C1 segment of cervical spinal cord (tissue), 14 donors: ENCODE results near the gene DAP3.
"Not testable (repeated sequence)": the region's sequence is repeated elsewhere in the genome, so short reads cannot be mapped to it uniquely, and the experiment has no call there.

Experiments used
- DNase-seq, 14 donors: peaks; one replicate each; lab custom pipeline; 2025; lab: John Stamatoyannopoulos, UW

DAP3 gene

DNA sequence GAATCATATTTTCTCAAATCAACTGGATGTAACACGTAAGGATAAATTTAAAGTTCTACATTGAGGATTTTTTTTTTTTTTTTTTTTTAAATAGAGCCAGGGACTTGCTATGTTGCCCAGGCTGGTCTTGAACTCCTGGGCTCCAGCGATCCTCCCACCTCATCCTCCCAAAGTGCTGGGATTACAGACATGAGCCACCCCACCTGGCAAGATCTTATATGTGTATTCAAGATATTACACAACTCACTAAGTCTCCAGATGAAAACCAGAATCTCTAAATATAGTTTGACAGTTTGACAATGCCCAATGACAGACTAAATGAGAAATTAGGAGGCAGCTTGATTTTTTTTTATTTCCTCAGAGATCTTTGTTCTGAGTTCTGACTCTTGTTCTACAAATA is 7.1 kb upstream of the DAP3 start:
- no peak for DNase-seq

DNA sequence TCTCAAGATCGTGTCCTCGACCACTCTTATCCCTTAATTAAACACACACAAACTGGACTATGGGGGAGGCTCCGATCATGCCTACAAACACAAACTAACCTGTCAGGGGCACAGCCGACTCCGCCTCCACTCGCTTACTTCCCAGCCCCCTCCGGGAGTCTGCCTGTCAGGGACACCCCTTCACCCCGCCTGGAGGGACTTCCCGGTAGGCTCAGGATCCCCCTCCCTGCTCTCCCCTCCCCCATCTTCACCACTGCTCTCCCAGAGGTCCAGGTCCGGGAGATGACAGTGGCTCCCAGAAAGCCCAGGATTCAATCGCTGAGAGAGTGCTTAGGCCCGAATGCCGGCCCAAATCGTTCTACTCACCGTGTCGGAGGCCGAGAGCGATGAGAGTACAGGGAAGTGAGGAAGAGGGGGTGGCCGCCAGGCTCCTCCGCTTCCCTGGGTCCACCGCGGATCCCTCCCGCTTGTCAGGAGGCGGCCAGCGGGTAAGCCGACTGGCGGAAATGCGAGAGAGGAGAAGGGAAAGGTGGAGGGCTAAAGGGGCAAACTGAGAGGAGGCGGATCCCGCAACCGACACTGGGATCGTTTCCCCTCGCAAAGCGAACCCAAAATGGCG is 1.1 kb upstream of the DAP3 start:
- peak in 9 of 14 donors; percentile 43 to 80 (median 61) for DNase-seq

DNA sequence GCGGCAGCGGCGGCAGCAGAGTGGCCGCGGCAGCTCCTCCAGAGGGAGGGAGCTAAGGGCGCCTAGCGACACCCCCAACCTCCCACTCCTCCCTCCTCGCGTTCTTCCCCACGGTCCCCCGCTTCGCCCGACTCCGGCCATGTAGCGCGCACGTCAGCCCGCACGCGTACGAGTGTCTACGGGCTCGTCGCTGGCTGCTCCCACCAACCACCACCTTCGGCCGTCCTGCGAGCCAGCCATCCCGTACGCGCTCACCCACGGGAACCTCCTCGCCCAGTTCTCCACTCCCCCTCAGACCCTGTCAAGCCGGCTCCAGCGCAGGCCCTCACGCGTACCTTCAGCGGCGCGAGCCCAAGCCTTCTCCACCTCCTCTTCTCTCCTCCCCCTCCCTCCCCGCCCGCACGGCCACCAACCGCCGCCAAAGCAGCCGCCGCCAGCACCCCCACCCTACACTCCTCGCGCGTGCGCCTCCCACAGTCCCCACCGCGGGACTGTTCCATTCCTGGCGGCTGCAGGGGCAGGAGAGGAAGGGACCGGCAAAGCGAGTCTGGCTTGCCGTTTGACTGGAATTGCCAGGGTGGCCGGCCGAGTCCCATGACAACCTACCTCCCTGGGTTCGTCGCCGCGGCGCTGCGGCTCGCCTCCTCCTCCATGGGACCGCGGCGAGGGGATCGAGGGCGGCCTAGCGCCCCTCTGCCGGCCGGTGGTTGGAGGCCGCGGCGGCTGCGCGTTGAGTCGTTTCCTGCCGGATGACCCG is 389 bp upstream of the DAP3 start, which contains the start of gene YY1AP1:
Gene YY1AP1, minus strand, starts transcription at position 451 of the 757 bp plus-strand sequence. CDS start 8,338 bp downstream, outside the sequence.
- DNase-seq: peak; percentile 65 to 99 (median 94)

DNA sequence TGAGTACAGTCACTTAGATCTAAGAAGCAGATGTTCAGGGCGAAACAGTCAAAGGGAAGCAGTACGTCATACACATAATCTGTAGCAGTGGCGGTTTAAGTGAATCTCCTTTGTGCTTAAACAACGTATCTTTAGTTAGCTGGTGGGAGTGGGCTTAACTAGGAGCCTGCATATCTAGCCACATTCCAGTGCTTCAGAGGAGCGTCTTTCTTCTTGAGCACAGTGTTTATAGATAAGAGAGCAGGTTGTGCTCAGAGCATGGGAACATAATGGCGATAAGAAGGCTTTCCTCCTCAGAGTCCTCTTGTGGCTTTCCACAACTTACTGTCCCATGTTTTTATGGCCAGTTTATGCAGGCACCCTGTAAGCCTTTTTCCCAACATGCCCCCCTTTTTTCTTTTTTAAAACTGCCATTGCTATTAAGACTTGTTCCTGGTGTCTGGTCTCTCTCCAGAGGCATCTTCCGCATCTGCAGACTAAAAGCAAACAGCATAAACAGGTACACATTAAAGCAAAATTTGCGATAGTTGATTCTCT is 3.2 kb downstream of the DAP3 start:
- DNase-seq: no peak

DNA sequence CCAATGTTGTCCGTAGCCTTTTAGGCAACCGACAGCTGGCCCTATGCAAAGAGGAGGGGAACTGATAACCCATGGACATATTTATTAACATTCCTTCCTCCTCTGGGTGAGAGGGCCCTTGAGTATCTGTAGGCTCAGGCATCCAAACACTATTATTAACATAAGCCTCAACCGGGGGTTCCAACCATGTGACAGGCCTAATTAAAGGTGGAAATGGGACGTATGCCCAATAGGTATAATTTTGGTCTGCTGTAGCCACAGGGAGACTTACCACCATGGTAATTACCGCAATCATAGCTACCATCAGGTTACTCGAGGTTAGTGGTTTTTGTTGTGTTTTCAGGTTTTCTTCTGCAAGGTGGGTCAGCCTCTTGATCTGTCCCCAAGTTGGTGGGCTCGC is 5.3 kb downstream of the DAP3 start:
- DNase-seq: no peak

DNA sequence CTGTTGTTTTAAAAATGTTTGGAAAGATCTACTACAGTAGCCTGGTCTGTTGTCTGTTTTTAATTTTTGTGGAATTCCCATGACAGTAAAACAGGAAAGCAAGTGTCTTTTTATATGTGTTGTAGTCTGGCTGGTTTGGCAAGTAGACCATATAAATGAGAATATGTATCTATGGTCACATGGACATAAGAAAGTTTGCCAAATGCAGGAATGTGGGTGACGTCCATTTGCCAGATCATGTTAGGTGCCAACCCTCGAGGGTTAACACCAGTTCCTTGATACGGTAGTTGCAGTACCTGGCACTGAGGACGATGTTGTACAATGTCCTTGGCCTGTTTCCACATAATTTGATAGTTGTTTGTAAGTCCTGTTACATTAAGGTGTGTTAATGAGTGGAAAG is 6.2 kb downstream of the DAP3 start:
- DNase-seq: no peak

DNA sequence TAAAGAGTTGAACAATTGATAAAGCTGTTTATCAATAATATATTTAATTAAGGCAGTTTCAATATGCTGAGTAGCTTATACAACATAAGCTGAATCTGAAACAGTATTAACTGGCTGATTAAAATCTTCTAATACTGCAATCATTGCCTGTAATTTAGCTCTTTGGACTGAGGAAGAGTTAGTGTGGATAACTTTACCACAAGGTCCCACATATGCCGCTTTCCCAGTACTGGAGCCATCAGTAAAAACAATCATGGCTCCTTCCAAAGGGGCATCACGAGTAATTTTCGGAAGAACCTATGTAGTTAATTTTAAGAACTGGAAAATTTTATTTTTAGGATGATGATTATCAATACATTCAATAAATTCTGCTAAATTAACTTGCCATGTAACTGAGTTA is 6.7 kb downstream of the DAP3 start:
- no peak for DNase-seq

DNA sequence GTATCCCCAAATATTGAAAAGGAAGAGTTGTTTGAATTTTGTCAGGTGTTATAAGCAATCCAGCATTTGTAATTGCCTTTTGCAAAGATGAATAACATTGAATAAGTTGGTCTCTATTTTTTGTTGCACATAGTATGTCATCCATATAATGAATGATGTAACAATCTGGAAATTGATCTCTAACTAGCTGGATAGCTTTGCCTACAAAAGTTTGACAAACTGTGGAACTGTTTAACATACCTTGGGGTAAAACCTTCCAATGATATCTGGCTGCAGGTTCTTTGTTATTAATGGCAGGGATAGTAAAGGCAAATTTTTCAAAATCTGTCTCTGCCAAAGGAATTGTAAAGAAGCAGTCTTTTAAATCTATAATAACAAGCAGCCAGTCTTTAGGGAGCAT is 7.6 kb downstream of the DAP3 start:
- DNase-seq: no peak

DNA sequence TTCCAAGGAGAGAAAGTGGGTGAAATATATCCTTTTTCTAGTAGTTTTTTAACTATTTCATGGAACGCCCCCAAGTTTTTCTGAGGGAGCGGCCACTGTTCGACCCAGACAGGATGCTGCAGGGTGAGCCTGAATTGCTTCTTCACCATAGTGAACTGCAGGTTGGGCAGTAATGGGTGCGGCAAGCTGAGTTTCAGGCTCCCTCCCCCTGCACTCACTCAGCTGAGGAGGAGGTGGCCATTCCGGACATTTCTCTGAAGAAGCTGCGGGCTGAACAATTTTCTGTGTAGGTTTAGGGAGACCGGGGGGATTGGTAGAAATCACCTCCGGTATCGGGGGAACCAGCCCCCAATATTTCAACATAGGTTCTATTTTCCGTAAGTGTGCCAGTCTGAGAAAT is 8.2 kb downstream of the DAP3 start:
- no peak for DNase-seq

DNA sequence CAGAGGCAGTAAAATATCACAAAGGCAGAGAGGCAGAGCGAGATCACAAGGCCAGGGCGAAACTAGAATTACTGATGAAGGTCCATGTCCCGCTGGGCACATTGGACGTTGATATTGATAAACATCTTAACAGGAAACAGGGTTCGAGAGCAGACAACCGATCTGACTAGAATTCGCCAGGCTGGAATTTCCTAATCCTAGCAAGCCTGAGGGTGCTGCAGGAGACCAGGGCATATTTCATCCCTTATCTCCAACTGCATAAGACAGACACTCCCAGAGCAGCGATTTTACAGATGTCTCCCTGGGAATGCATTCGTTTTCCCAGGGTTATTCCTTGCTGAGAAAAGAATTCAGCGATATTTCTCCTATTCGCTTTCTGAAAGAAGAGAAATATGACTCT is 8.7 kb downstream of the DAP3 start:
- DNase-seq: not testable (repeated sequence)

DNA sequence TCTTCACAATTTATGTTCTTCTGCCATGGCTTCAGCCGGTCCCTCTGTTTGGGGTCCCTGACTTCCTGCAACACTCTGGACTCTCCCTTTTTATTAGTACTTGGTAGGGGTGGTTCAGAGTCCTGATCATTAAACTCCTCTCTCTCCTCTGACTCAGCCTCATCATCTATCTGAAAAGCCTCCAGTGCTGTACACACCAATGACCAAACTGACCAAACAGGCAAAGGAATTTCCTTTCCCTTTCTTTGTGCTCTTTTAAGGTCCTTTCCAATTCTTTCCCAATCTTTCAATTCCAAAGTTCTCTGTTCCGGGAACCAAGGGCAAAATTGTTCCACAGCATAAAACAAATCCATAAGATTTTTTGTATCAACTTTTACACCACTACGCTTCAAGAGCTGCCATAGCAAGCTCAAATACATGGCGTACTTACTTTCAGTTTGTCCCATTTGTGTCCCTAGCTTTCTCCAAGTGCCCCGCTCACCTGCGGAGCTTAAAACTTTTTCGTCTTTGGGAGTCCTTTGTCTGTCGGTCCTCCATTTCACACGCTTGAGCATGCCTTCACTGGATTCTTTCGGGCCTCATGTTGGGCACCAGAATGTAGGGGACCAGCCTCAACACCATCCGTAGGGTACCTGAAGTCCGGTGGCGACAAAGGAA is 9.6 kb downstream of the DAP3 start:
- DNase-seq: peak in 1 of 14 donors; percentile 2

DNA sequence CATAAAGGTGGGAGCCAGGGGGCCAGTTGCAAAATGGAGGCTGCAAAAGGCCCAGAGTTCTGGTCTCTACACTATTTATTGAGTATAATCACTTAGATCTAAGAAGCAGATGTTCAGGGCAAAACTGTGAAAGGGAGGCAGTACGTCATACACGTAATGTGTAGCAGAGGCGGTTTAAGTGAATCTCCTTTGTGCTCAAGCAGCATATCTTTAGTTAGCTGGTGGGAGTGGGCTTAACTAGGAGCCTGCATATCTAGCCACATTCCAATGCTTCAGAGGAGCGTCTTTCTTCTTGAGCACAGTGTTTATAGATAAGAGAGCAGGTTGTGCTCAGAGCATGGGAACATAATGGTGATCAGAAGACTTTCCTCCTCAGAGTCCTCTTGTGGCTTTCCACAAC is 10.2 kb downstream of the DAP3 start:
- not testable (repeated sequence) for DNase-seq

DNA sequence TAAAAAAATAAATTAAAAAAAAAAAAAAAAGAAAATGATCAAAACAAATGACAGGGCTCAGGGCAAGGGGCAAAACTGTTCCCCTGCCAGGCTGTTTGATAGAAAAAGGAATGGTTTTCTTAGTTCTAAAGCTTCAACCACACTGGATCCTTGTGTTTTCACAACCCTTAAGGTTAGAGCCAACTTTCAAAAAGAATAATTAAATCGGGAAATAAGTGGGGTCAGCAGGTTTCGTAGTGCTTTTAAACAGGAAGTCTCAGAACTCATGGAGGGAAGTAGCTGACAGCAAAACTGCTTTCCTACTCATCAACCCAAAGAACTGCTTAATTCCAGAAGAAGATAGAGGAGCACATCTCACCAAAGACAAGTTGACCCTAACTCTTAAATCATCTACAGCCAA is 12.8 kb downstream of the DAP3 start:
- DNase-seq: not testable (repeated sequence)

DNA sequence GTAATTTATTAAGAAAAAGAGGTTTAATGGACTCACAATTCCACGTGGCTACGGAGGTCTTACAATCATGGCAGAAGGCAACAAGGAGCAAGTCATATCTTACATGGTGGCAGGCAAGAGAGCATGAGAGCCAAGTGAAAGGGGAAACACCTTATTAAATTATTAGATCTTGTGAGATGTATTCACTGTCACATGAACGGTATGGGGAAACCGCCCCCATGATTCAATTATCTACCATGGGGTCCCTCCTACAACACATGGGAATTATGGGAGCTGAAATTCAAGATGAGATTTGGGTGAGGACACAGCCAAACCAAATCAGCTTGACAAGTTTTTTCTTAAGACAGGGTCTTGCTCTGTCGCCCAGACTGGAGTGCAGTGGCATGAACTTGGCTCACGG is 14.3 kb downstream of the DAP3 start:
- DNase-seq: no peak

DNA sequence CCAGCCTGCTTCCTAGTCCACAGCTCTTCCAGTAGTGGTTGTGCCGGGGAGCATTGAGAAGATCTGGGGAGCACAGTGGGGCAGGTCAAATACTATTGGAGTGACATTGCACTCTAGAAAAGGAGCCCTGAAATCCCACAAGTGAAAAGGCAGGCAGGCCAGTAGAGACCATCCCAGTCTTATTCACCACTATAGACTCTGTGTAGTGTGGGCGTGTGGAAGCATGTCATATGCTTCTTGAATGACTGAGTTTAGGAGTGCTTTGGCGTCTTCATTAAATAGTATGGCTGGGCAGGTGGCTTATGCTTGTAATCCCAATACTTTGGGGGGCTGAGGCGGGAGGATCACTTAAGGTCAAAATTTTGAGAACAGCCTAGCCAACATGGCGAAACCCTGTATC is 15.5 kb downstream of the DAP3 start:
- DNase-seq: not testable (repeated sequence)

DNA sequence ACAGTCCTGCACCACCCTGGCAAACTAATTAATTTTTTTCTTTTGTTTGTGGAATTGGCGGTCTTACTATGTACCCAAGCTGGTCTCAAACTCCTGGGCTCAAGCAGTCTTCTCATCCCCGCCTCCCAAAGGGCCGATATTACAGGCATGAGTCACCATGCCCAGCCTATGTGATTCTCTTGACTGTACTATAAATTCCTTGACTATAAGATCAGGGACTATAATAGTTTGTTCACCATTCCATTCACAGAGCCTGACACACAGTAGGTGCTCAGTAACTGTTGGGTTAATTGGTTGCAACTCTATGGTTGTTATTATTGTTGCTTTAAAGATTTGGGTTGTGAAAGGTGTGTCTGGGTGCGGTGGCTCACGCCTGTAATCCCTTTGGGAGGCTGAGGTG is 17.2 kb downstream of the DAP3 start:
- DNase-seq: no peak

DNA sequence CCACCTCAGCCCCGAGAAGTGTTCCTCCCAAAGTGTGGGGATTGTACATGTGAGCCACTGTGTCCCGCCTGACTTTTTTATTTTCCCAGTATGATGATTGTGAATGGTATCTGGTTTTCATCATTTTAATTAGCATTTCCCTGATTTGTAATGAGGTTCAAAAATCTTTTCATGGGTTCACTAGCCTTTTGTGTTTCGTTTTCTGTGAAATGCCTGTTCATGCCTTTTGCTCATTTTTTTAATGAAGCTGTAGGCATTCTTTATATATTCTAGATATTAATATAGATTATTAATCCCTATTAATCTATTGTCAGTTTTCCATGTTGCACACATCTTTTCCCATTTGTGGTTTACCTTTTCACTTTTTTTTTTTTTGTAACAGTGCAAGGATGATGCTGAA is 20.5 kb downstream of the DAP3 start:
- DNase-seq: no peak

DNA sequence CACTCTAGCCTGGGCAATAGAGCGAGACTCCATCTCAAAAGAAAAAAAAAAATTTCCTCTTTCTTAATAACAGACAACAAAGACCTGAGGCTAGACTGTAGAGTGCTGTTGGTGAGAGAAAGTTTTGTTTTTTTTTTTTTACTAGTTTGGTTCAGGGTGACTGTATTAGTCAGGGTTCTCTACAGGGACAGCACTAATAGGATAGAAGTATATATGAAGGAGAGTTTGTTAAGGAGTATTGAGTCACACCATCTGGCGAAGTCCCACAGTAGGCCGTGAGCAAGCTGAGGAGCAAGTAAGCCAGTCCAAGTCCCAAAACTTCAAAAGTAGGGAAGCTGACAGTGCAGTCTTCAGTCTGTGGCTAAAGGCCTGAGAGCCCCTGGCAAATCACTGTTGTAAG is 22.6 kb downstream of the DAP3 start:
- DNase-seq: not testable (repeated sequence)

DNA sequence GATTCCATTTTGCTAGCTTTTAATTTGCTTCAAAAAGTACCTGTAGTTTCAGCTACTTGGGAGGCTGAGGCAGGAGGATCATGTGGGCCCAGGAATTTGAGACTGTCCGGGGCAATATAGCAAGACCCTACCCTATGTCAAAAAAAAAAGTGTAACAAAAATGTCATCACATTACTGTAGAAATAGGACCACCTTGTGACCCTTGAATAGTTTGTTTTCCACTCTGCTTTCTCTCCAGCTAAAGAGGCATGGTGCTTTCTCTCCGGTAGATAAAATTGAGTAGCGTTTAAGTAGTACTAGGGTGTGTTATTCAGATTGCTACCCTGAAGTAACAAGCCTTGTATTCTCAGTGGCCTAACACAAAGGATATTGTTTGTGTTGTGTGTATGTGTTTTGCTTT is 23.7 kb downstream of the DAP3 start:
- not testable (repeated sequence) for DNase-seq

DNA sequence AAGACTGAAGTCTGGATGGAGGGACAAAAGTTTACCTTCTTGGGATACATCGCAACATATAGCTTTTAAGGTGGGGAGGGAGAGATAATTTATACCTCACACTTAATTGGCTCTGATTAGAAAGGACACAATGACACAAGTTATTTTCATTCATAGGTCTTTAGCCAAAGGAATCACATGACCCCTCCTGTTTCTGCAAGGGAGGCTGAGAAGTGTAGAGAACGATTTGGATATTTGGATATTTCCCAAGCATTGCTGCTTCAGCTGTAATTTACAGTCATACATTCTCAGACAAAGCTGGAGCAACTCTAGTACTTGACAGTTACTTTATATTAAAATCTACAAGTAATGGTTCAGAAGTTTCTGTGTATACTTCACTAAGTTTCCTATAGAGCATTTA is 24.2 kb downstream of the DAP3 start:
- no peak for DNase-seq

DNA sequence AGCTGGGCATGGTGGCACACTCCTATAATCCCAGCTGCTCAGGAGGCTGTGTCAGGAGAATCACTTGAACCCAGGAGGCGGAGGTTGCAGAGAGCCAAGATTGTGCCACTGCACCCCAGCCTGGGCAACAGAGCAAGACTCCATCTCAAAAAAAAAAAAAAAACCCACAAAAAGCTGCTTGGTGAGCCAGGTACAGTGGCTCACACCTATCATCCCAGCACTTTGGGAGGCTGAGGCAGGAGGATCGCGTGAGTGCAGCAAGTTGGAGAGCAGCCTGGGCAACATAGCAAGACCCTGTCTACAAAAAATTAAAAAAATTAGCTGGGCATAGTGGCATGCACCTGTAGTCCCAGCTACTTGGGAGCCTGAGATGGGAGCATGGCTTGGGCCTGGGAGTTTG is 26.2 kb downstream of the DAP3 start:
- DNase-seq: not testable (repeated sequence)

DNA sequence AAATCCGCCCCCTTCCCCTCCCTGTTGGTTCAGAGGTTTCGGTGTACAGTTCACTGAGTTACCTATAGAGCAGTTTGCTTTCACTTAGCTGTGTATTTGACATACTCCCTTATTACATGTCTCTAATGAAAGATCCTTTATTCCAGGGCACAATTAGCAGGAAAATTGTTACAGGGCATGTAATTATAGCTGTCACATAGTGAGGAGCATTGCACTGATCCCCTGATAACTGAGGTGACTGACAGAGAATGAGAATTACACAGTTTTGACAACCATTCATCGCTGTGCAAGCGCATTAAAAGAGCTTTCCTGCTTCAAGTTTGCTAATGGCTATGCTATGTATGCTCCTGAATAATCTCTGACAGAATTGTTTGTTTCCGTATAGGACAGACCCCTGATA is 26.9 kb downstream of the DAP3 start:
- DNase-seq: no peak

DNA sequence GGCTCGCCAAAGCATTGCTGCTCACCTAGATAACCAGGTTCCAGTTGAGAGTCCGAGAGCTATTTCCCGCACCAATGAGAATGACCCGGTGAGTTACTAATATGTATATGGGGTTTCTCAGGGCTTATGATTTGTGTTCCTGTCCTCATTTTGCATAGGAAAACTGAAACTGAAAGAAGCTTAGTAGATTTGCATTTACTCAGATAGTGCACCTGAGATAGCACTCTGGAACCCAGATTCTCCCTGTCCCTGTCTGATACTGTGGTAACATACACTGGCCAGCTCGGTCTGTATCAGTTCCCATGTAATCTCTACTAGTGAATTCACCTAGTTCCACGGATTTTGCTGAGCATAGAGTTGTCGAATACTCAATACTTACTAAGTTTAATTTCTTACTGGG is 28.1 kb downstream of the DAP3 start:
- DNase-seq: no peak
